Measurements from ENCODE around the gene TMEM63A. TPM values are rescaled to one million over a fixed set of nuclear protein-coding genes. Genes with fewer than 3 reads are reported as not detected.

TMEM63A gene
- total and polyA plus RNA-seq, 2 of the 13 experiments (the other 11 are each of a cell fraction or from before 2014, with no cell fraction given): 23.9 to 53.3 TPM

DNA sequence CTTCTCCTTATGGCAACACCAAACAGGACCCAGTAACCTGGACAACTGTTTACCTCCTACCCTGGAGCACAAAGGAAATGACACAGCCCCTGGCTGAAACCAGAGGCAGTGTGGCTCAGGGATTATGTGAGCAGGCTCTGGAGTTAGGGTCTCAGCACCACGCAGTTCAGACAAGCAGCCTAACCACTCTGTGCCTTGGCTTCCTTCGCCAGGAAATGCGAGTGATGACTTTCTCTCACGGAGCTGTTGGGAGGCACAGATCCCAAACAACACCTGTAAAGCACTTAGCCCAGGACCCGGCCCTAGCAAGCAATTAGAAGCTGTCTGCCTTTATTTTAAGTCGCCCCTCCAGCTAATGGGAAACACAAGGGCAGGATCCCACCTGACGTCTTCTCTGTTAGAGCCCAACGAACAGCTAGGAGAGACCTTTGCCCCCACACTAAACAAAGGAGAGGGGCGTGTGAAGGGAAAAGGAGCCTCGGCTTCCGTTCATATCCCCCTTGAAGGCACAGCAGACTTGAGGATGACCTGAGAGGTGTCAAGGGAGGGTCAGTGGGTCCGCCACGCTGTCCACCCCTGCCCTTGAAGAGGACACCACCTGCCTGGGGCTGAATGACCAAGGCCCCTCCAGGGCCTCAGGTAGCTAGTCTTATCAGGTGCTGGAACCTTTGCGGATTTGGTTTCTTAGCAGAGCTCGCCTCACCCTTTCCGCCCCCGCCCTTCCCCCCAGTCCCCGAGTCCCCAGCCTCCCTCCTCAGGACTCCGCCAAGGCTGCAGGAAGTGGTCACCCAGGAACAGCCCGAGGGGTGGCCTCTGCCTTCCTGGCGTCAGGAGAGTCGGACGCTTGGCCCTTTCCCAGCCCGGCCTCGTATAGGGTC is 860 bp downstream of the TMEM63A start (continued):
- peak; percentile 41; the same call in 1 of the 2 replicates for TF ChIP-seq SPEN (CRISPR knock-in tag; IDR thresholded peaks at IDR 0.05; ENCODE audit: low read depth)
- TF ChIP-seq NKX3-1 (CRISPR knock-in tag; IDR thresholded peaks at IDR 0.05): no peak
- TF ChIP-seq, protein P1, sequence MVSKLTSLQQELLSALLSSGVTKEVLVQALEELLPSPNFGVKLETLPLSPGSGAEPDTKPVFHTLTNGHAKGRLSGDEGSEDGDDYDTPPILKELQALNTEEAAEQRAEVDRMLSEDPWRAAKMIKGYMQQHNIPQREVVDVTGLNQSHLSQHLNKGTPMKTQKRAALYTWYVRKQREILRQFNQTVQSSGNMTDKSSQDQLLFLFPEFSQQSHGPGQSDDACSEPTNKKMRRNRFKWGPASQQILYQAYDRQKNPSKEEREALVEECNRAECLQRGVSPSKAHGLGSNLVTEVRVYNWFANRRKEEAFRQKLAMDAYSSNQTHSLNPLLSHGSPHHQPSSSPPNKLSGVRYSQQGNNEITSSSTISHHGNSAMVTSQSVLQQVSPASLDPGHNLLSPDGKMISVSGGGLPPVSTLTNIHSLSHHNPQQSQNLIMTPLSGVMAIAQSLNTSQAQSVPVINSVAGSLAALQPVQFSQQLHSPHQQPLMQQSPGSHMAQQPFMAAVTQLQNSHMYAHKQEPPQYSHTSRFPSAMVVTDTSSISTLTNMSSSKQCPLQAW (CRISPR knock-in tag; IDR thresholded peaks at IDR 0.05): peak; percentile 53; the same call in 1 of the 2 replicates
- no peak for TF ChIP-seq ZNF382 (CRISPR knock-in tag; IDR thresholded peaks at IDR 0.05; ENCODE audit: borderline replicate concordance)
- TF ChIP-seq, protein P2, sequence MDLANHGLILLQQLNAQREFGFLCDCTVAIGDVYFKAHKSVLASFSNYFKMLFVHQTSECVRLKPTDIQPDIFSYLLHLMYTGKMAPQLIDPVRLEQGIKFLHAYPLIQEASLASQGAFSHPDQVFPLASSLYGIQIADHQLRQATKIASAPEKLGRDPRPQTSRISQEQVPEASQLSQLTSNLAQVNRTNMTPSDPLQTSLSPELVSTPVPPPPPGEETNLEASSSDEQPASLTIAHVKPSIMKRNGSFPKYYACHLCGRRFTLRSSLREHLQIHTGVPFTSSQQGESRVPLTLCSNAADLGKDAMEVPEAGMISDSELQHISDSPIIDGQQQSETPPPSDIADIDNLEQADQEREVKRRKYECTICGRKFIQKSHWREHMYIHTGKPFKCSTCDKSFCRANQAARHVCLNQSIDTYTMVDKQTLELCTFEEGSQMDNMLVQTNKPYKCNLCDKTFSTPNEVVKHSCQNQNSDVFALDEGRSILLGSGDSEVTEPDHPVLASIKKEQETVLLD (CRISPR knock-in tag; IDR thresholded peaks at IDR 0.05; ENCODE audit: low read depth): no peak
- no peak for TF ChIP-seq HHEX (CRISPR knock-in tag; IDR thresholded peaks at IDR 0.05)
- TF ChIP-seq FLYWCH1 (CRISPR knock-in tag; IDR thresholded peaks at IDR 0.05): no peak
- no peak for TF ChIP-seq FOXO1 (CRISPR knock-in tag; IDR thresholded peaks at IDR 0.05)
- TF ChIP-seq RAD21 (CRISPR knock-in tag; IDR thresholded peaks at IDR 0.05): no peak
- no peak for TF ChIP-seq XBP1 (CRISPR knock-in tag; IDR thresholded peaks at IDR 0.05)
- no peak for TF ChIP-seq ZNF441 (CRISPR knock-in tag; IDR thresholded peaks at IDR 0.05; ENCODE audit: borderline replicate concordance)
- no peak for TF ChIP-seq ZNF558 (CRISPR knock-in tag; IDR thresholded peaks at IDR 0.05; ENCODE audit: borderline replicate concordance)
- no peak for TF ChIP-seq SNRNP70 (IDR thresholded peaks at IDR 0.05; ENCODE audit: low read depth, low read length)
- TF ChIP-seq HNRNPK (IDR thresholded peaks at IDR 0.05; ENCODE audit: low read depth, low read length, poor library complexity, severe bottlenecking): no peak
- TF ChIP-seq, protein P3, sequence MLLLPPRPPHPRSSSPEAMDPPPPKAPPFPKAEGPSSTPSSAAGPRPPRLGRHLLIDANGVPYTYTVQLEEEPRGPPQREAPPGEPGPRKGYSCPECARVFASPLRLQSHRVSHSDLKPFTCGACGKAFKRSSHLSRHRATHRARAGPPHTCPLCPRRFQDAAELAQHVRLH (CRISPR knock-in tag; IDR thresholded peaks at IDR 0.05; ENCODE audit: borderline replicate concordance, low read depth): 0 out of 2 replicates have a peak, but pooled peaks have one; percentile 48
- 0 out of 2 replicates have a peak, but pooled peaks have one; percentile 5 for TF ChIP-seq ARNTL (CRISPR knock-in tag; IDR thresholded peaks at IDR 0.05)
- TF ChIP-seq AHR (CRISPR knock-in tag; IDR thresholded peaks at IDR 0.05): no peak
- TF ChIP-seq SMAD1 (CRISPR knock-in tag; IDR thresholded peaks at IDR 0.05; ENCODE audit: borderline replicate concordance, low read depth): no peak
- no peak for TF ChIP-seq ZFP36 (IDR thresholded peaks at IDR 0.05; ENCODE audit: borderline replicate concordance, low read depth, low read length, partially characterized antibody)
- TF ChIP-seq ZNF709 (CRISPR knock-in tag; IDR thresholded peaks at IDR 0.05): no peak
- TF ChIP-seq PCBP2 (optimal IDR thresholded peaks at IDR 0.05; ENCODE audit: low read depth, low read length, poor library complexity, severe bottlenecking): no peak
- TF ChIP-seq, protein P4, sequence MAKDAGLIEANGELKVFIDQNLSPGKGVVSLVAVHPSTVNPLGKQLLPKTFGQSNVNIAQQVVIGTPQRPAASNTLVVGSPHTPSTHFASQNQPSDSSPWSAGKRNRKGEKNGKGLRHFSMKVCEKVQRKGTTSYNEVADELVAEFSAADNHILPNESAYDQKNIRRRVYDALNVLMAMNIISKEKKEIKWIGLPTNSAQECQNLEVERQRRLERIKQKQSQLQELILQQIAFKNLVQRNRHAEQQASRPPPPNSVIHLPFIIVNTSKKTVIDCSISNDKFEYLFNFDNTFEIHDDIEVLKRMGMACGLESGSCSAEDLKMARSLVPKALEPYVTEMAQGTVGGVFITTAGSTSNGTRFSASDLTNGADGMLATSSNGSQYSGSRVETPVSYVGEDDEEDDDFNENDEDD (CRISPR knock-in tag; IDR thresholded peaks at IDR 0.05; ENCODE audit: borderline replicate concordance): no peak
- TF ChIP-seq ZNF160 (CRISPR knock-in tag; IDR thresholded peaks at IDR 0.05): no peak
- TF ChIP-seq ZNF264 (CRISPR knock-in tag; IDR thresholded peaks at IDR 0.05): no peak
- TF ChIP-seq, protein P5, sequence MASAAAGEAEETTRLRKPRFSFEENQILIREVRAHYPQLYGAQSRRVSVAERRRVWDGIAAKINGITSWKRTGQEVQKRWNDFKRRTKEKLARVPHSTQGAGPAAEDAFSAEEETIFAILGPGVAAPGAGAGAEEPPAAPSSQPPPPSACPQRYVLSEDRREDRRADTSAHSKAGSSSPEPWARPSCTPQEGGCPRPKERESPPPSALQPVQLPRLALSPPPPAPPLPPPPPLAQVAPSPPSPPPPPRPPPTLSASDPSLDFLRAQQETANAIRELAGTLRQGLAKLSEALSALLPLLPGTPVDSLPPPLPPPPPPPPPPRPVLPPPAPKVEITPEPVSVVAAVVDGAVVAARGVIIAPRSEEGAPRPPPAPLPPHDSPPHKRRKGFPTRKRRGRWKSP (CRISPR knock-in tag; IDR thresholded peaks at IDR 0.05): no peak

All from HepG2 (cell line).